Peyer's patch (tissue), 4 donors: ENCODE measurements around the gene MEG3.

Experiments
- CTCF ChIP-seq, 6 experiments: fragments of 450-650 bp in 4 of 6; fragments of 200-600 bp in 2 of 6; sonication (generic) in 1 of 6; IDR thresholded peaks; one replicate each; pipeline ENCODE4 v1.5.1; 2017 to 2019; ENCODE audit warnings: antibody characterized with exemption in 6 of 6, mild to moderate bottlenecking in 3 of 6, moderate library complexity in 1 of 6
- POLR2A ChIP-seq, 2 donors: fragments of 450-650 bp; IDR thresholded peaks; one replicate each; pipeline ENCODE4 v1.5.1; 2017; ENCODE audit warnings: antibody characterized with exemption in 2 of 2, mild to moderate bottlenecking in 2 of 2, moderate library complexity in 2 of 2

DNA sequence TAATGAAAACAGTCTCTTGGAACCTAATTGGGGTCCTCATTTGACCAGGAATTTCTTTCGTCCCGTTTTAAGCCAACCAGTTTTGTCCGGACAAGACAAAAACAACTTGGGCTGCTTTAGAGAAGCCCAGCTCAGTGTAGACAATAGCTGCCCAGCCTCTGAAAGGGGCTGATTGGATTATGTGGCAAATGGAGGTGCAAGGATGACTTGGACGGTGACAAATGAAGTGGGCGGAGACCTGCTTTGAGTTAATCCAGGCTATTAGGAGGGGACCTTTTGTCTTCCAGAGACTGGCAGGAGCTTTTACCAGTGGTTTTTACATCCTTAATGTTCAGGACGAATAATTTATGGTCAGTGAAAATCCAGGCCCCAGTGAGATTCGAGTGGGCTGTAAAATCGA, 4.8 kb downstream of the MEG3 start:
- TF ChIP-seq CTCF (IDR thresholded peaks at IDR 0.05) (no peak), POLR2A (IDR thresholded peaks at IDR 0.05) (no peak)
